Testis (tissue), 2 donors: ENCODE measurements around the gene MCM3AP.

Experiments used
- POLR2A ChIP-seq: fragments of 450-650 bp; IDR thresholded peaks from one replicate; pipeline ENCODE4 v1.6.1; 2017; ENCODE audit warnings: antibody characterized with exemption, mild to moderate bottlenecking, moderate library complexity
- TF ChIP-seq, protein P1 (sequence below), 3 experiments: fragments of 450-650 bp in 2 of 3; fragments of 200-600 bp in 1 of 3; sonication (generic) in 1 of 3; IDR thresholded peaks; one replicate each; pipeline ENCODE4 v1.5.1; 2016 to 2019; ENCODE audit warnings: antibody characterized with exemption in 3 of 3, mild to moderate bottlenecking in 2 of 3, moderate library complexity in 1 of 3

- TF ChIP-seq, protein P1, sequence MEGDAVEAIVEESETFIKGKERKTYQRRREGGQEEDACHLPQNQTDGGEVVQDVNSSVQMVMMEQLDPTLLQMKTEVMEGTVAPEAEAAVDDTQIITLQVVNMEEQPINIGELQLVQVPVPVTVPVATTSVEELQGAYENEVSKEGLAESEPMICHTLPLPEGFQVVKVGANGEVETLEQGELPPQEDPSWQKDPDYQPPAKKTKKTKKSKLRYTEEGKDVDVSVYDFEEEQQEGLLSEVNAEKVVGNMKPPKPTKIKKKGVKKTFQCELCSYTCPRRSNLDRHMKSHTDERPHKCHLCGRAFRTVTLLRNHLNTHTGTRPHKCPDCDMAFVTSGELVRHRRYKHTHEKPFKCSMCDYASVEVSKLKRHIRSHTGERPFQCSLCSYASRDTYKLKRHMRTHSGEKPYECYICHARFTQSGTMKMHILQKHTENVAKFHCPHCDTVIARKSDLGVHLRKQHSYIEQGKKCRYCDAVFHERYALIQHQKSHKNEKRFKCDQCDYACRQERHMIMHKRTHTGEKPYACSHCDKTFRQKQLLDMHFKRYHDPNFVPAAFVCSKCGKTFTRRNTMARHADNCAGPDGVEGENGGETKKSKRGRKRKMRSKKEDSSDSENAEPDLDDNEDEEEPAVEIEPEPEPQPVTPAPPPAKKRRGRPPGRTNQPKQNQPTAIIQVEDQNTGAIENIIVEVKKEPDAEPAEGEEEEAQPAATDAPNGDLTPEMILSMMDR (IDR thresholded peaks at IDR 0.05) = no peak
- TF ChIP-seq POLR2A = no peak
These were observed 20.7 kb downstream of the MCM3AP start for GRCh38 chr21:46264690-46265144.
